Activated CD4-positive, alpha-beta T cell treated with anti-CD3 and anti-CD28 coated beads for 36 hours (primary cell): ENCODE measurements around the gene MTO1. TPM values are rescaled to one million over a fixed set of nuclear protein-coding genes. Genes with fewer than 3 reads are reported as not detected.
"Not testable (repeated sequence)": the region's sequence is repeated elsewhere in the genome, so short reads cannot be mapped to it uniquely, and the experiment has no call there.

ENCODE experiments used
- ATAC-seq: fragments of 200-7000 bp; cut with Tn5 transposase; one replicate; pipeline ENCODE4 v1.10.0; 2021; ENCODE audit warnings: mild to moderate bottlenecking, moderate library complexity
- CTCF ChIA-PET: fragments of 350-600 bp; sonication (Branson Sonifier 250); formaldehyde crosslinking; loops from one replicate; lab custom pipeline; 2021; ENCODE audit warnings: antibody characterized with exemption; lab: Charles Lee
- POLR2A ChIA-PET: fragments of 350-600 bp; sonication (Branson Sonifier 250); formaldehyde crosslinking; loops from one replicate; lab custom pipeline; 2021; ENCODE audit warnings: antibody characterized with exemption, inconsistent platforms; lab: Charles Lee
- DNase-seq: peaks from one replicate; pipeline ENCODE4 v3.0.0-alpha.2; 2020
- H3K27ac Mint-ChIP-seq: one replicate; pipeline ENCODE4 v1.8.0; 2021; ENCODE audit warnings: mixed read lengths
- H3K27me3 Mint-ChIP-seq: one replicate; pipeline ENCODE4 v1.8.0; 2021; ENCODE audit warnings: mixed read lengths
- H3K36me3 Mint-ChIP-seq: one replicate; pipeline ENCODE4 v1.8.0; 2021; ENCODE audit warnings: low read depth, mixed read lengths
- H3K4me1 Mint-ChIP-seq: one replicate; pipeline ENCODE4 v1.8.0; 2021; ENCODE audit warnings: mixed read lengths
- H3K4me3 Mint-ChIP-seq: one replicate; pipeline ENCODE4 v1.8.0; 2021; ENCODE audit warnings: mild to moderate bottlenecking, moderate library complexity, mixed read lengths
- H3K9me3 Mint-ChIP-seq: one replicate; pipeline ENCODE4 v1.8.0; 2021; ENCODE audit warnings: low read depth, mixed read lengths
- intact Hi-C, 2 experiments: fragments of 100-400 bp; cut with DNase I in 1 of 2; cut with micrococcal nuclease in 1 of 2; formaldehyde crosslinking; loops; one replicate each; pipeline versions ENCODE4 v1.14.2 to v1.15.1; 2022 to 2024; cut with DNase I, micrococcal nuclease
- total RNA-seq, 2 experiments: library from RNA; stranded (reverse); gene quantifications; one replicate each; pipeline ENCODE4 v1.2.3, GENCODE V29; 2021

The MTO1 gene
- total RNA-seq, 2 experiments from 2014 or later: 45.0 to 49.7 TPM

DNA sequence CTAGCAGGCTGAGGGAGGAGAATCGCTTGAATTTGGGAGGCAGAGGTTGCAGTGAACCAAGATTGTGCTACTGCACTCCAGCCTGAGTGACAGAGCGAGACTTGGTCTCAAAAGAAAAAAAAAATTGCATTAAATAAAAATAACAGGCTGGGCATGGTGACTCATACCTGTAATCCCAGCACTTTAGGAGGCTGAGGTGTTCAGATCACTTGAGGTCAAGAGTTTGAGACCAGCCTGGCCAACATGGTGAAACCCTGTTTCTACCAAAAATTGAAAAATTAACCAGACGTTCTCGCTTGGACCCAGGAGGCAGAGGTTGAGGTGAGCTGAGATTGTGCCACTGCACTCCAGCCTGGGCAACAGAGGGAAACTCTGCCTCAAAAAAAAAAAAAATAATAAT is 89.6 kb downstream of the MTO1 start:
- H3K4me1 Mint-ChIP-seq, intact Hi-C loops, H3K27me3 Mint-ChIP-seq, DNase-seq, POLR2A ChIA-PET, H3K4me3 Mint-ChIP-seq, H3K27ac Mint-ChIP-seq, H3K36me3 Mint-ChIP-seq, H3K9me3 Mint-ChIP-seq, ATAC-seq: not testable (repeated sequence)
- CTCF ChIA-PET: interaction anchor here (0.7 kb wide), 1 partner anchor 1858 kb away, joined by 3 read pairs; no protein-coding TSS in a partner anchor

- H3K27me3 Mint-ChIP-seq, H3K36me3 Mint-ChIP-seq, H3K4me3 Mint-ChIP-seq, ATAC-seq, POLR2A ChIA-PET, H3K27ac Mint-ChIP-seq, DNase-seq, intact Hi-C loops, H3K9me3 Mint-ChIP-seq: not testable (repeated sequence)
- CTCF ChIA-PET: interaction anchor here (1.2 kb wide), 1 partner anchor 25 kb away, joined by 3 read pairs; no protein-coding TSS in a partner anchor
- peaks cover 21% of the 10 kb centered on the region for H3K4me1 Mint-ChIP-seq
Observed at GRCh38 chr6:73555380-73555949, 93.9 kb downstream of the MTO1 start.

GRCh38 chr6:73556836-73557235 is 95.3 kb downstream of the MTO1 start:
- H3K4me1 Mint-ChIP-seq: peaks cover 28% of the 10 kb centered on the region
- intact Hi-C loops: no loop called here
- no peak overlapping the region for H3K27ac Mint-ChIP-seq
- no peaks in the 10 kb centered on the region for H3K9me3 Mint-ChIP-seq
- CTCF ChIA-PET: interaction anchor here (1.0 kb wide), 1 partner anchor 24 kb away, joined by 4 read pairs; no protein-coding TSS in a partner anchor
- ATAC-seq (no peak), DNase-seq (no peak)
- no peak overlapping the region for H3K4me3 Mint-ChIP-seq
- no peaks in the 10 kb centered on the region for H3K27me3 Mint-ChIP-seq
- no peaks in the 10 kb centered on the region for H3K36me3 Mint-ChIP-seq
- POLR2A ChIA-PET: no interaction called here

Other genes with a start within 250 kb of the MTO1 start
- gene KHDC1L, start 236.2 kb upstream of the MTO1 start, total RNA-seq: not detected
- gene KHDC1, start 198.5 kb upstream of the MTO1 start, total RNA-seq: 1 to 10 TPM; 2.8 to 4.2 TPM
- gene DPPA5, start 107.5 kb upstream of the MTO1 start, total RNA-seq: not detected
- gene KHDC3L, start 99.1 kb upstream of the MTO1 start, total RNA-seq: not detected
- gene OOEP, start 91.8 kb upstream of the MTO1 start, total RNA-seq: under 1 TPM; 0.55 to 0.86 TPM
- gene DDX43, start 66.9 kb upstream of the MTO1 start, total RNA-seq: under 1 TPM; 0.51 to 0.66 TPM
- gene CGAS, start 9.4 kb upstream of the MTO1 start, total RNA-seq: 10 to 100 TPM; 22.2 to 24.1 TPM
- gene EEF1A1, start 59.3 kb downstream of the MTO1 start, total RNA-seq: over 10,000 TPM; 11,209 to 15,482 TPM
- 1 to 10 TPM; 3.2 to 4.0 TPM for gene SLC17A5, start 192.3 kb downstream of the MTO1 start, total RNA-seq
- gene CD109, start 234.5 kb downstream of the MTO1 start, total RNA-seq: 10 to 100 TPM; 13.2 to 15.8 TPM